GM19328 (cell line): ENCODE measurements around the gene MFN1.

Experiments
- ATAC-seq: cut with Tn5 transposase; IDR thresholded peaks from one replicate; pipeline ENCODE4 v1.9.1; 2021; ENCODE audit warnings: mild to moderate bottlenecking, moderate library complexity; ENCODE audit not compliant: unreplicated experiment

MFN1 gene

DNA sequence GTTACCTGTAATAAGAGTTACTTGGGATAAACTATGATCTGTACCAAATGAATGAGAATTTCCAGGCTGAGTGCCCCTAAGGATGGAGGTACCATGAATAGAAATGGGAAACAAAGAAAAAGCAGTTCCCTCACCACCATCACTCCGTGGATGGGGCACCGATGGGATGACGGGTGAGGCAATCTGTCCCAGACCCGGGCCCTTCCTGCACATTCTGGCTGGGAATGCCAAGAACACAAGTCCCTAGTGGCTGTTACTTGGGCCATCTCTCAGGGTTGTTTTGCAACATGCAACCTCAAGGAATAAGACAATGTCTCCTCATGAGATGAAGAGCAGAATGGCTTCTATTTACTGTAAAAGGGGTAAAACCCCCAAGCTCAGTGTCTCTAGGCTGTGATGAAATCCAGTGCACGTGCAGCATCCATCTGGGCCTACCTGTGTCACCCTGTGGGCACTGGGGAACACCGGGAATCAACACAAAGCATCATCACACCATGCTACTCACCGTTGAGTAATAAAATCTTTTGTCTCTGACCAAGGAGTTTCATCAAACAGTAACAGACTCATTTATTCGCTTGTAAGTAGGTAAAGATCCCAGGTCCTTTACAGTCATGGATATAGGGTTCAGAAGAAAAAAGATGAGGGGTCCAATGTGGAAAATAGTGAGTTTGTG, 81.5 kb downstream of the MFN1 start:
- no peak for ATAC-seq

- no peak for ATAC-seq
Measured at GRCh38 chr3:179430277-179430870, 82.9 kb downstream of the MFN1 start.

DNA sequence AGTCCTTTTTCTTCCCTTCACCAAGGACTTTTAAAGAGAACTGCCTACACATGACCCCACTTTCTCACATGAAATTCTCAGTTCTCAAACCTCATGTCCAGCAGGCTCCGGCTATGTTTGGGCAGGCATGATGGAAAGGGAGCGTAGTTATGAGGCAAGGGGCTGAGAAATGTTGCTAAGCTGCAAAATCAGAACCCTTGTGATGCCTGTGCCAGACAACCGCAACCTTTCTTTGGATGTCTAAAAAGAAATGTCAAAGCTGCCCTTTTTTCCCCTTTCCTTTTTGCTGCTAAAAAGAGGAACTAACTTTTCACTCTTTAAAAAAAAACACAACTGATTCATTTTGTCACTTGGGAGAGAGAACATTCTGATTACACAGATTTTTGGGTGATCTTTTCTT, 84.5 kb downstream of the MFN1 start:
- peak; percentile 52 for ATAC-seq

GRCh38 chr3:179432451-179432850, 84.9 kb downstream of the MFN1 start:
- no peak for ATAC-seq

GRCh38 chr3:179436517-179436916, 89.0 kb downstream of the MFN1 start:
- ATAC-seq: no peak

DNA sequence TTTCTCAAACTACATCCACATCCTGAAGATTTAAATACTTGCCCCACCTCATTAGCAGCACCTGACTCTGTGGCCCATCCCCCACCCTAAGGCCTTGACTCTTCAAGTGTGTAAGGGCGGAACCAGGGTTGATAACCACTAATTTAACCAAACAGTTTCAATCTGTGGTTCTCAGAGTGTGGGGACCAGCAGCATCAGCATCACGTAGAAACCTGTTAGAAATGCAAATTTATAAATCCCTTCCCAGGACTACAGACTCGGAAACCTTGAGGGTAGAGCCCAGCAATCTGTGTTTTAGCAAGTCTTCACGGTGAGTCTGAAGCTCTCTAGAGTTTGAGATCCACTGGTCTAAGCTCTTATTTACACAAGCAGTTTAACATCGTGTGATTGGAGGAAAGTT, 91.3 kb downstream of the MFN1 start:
- peak; percentile 91 for ATAC-seq
